ENCODE measurements around the gene PRSS12. TPM values are rescaled to one million over a fixed set of nuclear protein-coding genes. Genes with fewer than 3 reads are reported as not detected.

The PRSS12 gene
- total RNA-seq, 1 experiment from 2014 or later, result 0.25 TPM

DNA sequence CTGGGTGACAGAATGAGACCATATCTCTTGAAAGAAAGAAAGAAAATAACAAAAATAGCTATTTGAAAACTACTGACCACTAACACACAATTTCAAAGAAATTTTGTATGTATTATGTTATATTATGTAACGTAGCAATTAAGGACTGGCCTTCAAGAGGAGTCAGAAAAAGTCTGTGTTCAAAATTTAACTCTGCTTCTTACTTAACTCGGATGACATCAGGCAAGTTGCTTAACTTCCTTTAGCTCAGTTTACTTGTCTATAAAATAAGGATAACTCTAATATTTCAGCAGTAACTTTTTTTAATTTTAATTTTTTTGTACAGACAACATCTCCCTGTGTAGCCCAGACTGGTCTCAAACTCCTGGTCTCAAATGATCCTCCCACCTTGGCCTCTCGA is 14.6 kb upstream of the PRSS12 start:
- Histone ChIP-seq H3K9me3 (no peaks in the 10 kb centered on the region), H3K36me3 (ENCODE audit: control insufficient read depth, insufficient read depth, low read length) (no peaks in the 10 kb centered on the region), H3K27me3 (replicated peaks; ENCODE audit: control insufficient read depth, insufficient read depth, low read length) (no peaks in the 10 kb centered on the region), H3K4me1 (no peaks in the 10 kb centered on the region), H3K4me3 (ENCODE audit: low read depth, low read length) (no peak overlapping the region)
- no peak overlapping the region for H3K4me3 Mint-ChIP-seq (ENCODE audit: unreplicated experiment)
- ChIA-PET POLR2A (no interaction called here), CTCF (no interaction called here)
- intact Hi-C loops (cut with micrococcal nuclease; ENCODE audit: unreplicated experiment), result no loop called here
- no peaks in the 10 kb centered on the region for H3K9me3 Mint-ChIP-seq (ENCODE audit: unreplicated experiment)
- TF ChIP-seq, protein P1, sequence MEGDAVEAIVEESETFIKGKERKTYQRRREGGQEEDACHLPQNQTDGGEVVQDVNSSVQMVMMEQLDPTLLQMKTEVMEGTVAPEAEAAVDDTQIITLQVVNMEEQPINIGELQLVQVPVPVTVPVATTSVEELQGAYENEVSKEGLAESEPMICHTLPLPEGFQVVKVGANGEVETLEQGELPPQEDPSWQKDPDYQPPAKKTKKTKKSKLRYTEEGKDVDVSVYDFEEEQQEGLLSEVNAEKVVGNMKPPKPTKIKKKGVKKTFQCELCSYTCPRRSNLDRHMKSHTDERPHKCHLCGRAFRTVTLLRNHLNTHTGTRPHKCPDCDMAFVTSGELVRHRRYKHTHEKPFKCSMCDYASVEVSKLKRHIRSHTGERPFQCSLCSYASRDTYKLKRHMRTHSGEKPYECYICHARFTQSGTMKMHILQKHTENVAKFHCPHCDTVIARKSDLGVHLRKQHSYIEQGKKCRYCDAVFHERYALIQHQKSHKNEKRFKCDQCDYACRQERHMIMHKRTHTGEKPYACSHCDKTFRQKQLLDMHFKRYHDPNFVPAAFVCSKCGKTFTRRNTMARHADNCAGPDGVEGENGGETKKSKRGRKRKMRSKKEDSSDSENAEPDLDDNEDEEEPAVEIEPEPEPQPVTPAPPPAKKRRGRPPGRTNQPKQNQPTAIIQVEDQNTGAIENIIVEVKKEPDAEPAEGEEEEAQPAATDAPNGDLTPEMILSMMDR (IDR thresholded peaks at IDR 0.05; ENCODE audit: insufficient read depth in 1 of 2, low read depth in 1 of 2, low read length in 1 of 2, severe bottlenecking in 1 of 2, unreplicated experiment in 1 of 2), result no peak
- no TSS peak for BruUV-seq (replicated peaks)
- H3K27ac Mint-ChIP-seq (ENCODE audit: unreplicated experiment), result no peak overlapping the region
- no peak for DNase-seq
- H3K4me1 Mint-ChIP-seq (ENCODE audit: low read depth, unreplicated experiment), result no peaks in the 10 kb centered on the region
- peaks cover 2% of the 10 kb centered on the region for H3K27me3 Mint-ChIP-seq (ENCODE audit: insufficient read depth, unreplicated experiment)
- no peaks in the 10 kb centered on the region for H3K36me3 Mint-ChIP-seq (ENCODE audit: insufficient read depth, unreplicated experiment)

DNA sequence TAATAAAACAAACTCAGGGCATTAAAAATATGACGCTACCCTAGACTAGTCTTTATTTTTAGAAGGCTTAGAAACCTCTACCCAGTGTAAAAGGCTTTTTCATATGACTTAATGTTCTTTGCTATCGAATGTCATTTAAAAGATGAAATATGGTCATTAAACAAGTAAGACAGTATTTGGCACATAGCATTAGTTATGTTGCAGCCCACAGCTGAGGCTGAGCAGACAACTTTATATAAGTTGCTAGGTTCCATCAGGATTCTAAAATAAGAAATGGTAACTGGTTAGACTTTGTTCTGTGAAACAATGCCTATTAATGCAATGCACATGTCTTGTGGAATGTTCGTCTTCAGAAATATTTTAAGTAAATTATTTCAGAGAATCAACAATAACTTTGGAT is 10.4 kb upstream of the PRSS12 start:
- intact Hi-C loops (cut with micrococcal nuclease; ENCODE audit: unreplicated experiment), result no loop called here
- no peaks in the 10 kb centered on the region for H3K27me3 Mint-ChIP-seq (ENCODE audit: insufficient read depth, unreplicated experiment)
- H3K4me3 Mint-ChIP-seq (ENCODE audit: unreplicated experiment), result no peak overlapping the region
- TF ChIP-seq, protein P1 (IDR thresholded peaks at IDR 0.05; ENCODE audit: insufficient read depth in 1 of 2, low read depth in 1 of 2, low read length in 1 of 2, severe bottlenecking in 1 of 2, unreplicated experiment in 1 of 2), result no peak
- no peaks in the 10 kb centered on the region for H3K36me3 ChIP-seq (ENCODE audit: control insufficient read depth, insufficient read depth, low read length)
- no peaks in the 10 kb centered on the region for H3K36me3 Mint-ChIP-seq (ENCODE audit: insufficient read depth, unreplicated experiment)
- POLR2A ChIA-PET, result no interaction called here
- CTCF ChIA-PET, result no interaction called here
- no peaks in the 10 kb centered on the region for H3K27me3 ChIP-seq (replicated peaks; ENCODE audit: control insufficient read depth, insufficient read depth, low read length)
- no peak overlapping the region for H3K27ac Mint-ChIP-seq (ENCODE audit: unreplicated experiment)
- no peaks in the 10 kb centered on the region for H3K9me3 ChIP-seq
- no peaks in the 10 kb centered on the region for H3K4me1 Mint-ChIP-seq (ENCODE audit: low read depth, unreplicated experiment)
- no peaks in the 10 kb centered on the region for H3K4me1 ChIP-seq
- no peak overlapping the region for H3K4me3 ChIP-seq (ENCODE audit: low read depth, low read length)
- no TSS peak for BruUV-seq (replicated peaks)
- DNase-seq, result no peak
- H3K9me3 Mint-ChIP-seq (ENCODE audit: unreplicated experiment), result no peaks in the 10 kb centered on the region

DNA sequence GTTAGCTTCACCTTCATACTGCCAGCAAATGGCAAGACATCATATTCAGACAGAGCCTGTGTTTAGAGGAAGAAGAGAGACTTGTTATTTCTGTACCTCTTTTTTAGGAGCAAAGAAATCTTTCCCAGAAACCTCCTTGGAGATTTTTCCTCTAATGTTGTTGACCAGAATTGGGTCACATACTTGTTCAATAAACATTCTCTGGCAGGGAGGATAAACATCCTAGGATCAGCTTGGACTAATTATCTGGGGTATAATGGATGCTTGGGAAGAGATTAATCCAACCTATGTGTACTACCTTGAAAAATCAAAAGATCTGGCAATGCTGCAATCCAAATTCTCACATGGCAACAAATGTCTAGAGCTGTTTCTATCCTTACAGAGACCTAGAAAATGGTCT is 8.4 kb upstream of the PRSS12 start:
- Mint-ChIP-seq H3K27ac (ENCODE audit: unreplicated experiment) (no peak overlapping the region), H3K36me3 (ENCODE audit: insufficient read depth, unreplicated experiment) (no peaks in the 10 kb centered on the region), H3K4me1 (ENCODE audit: low read depth, unreplicated experiment) (no peaks in the 10 kb centered on the region), H3K9me3 (ENCODE audit: unreplicated experiment) (no peaks in the 10 kb centered on the region), H3K4me3 (ENCODE audit: unreplicated experiment) (no peak overlapping the region), H3K27me3 (ENCODE audit: insufficient read depth, unreplicated experiment) (no peaks in the 10 kb centered on the region)
- ChIA-PET CTCF (no interaction called here), POLR2A (no interaction called here)
- TF ChIP-seq, protein P1 (IDR thresholded peaks at IDR 0.05; ENCODE audit: insufficient read depth in 1 of 2, low read depth in 1 of 2, low read length in 1 of 2, severe bottlenecking in 1 of 2, unreplicated experiment in 1 of 2), result no peak
- intact Hi-C loops (cut with micrococcal nuclease; ENCODE audit: unreplicated experiment), result no loop called here
- no peaks in the 10 kb centered on the region for H3K36me3 ChIP-seq (ENCODE audit: control insufficient read depth, insufficient read depth, low read length)
- no TSS peak for BruUV-seq (replicated peaks)
- no peak for DNase-seq
- H3K4me1 ChIP-seq, result no peaks in the 10 kb centered on the region
- H3K9me3 ChIP-seq, result no peaks in the 10 kb centered on the region
- no peaks in the 10 kb centered on the region for H3K27me3 ChIP-seq (replicated peaks; ENCODE audit: control insufficient read depth, insufficient read depth, low read length)
- no peak overlapping the region for H3K4me3 ChIP-seq (ENCODE audit: low read depth, low read length)
